Activated CD4-positive, alpha-beta T cell treated with anti-CD3 and anti-CD28 coated beads, Interleukin-2, amount 10 ng/mL, durations not matched to agents 7 days and 5 days (primary cell): Measurements from ENCODE around the gene RGR. TPM values are rescaled to one million over a fixed set of nuclear protein-coding genes. Genes with fewer than 3 reads are reported as not detected.

ENCODE experiments used
- CTCF ChIA-PET: fragments of 350-600 bp; sonication (Branson Sonifier 250); formaldehyde crosslinking; loops from one replicate; lab custom pipeline; 2021; ENCODE audit warnings: antibody characterized with exemption; lab: Charles Lee
- POLR2A ChIA-PET: fragments of 350-600 bp; sonication (Branson Sonifier 250); formaldehyde crosslinking; loops from one replicate; lab custom pipeline; 2021; ENCODE audit warnings: antibody characterized with exemption; lab: Charles Lee
- DNase-seq: peaks from one replicate; pipeline ENCODE4 v3.0.0-alpha.2; 2020
- H3K27ac Mint-ChIP-seq: one replicate; pipeline ENCODE4 v1.8.0; 2021; ENCODE audit warnings: mild to moderate bottlenecking, moderate library complexity, mixed read lengths
- H3K27me3 Mint-ChIP-seq: one replicate; pipeline ENCODE4 v1.8.0; 2021; ENCODE audit warnings: mixed read lengths
- H3K36me3 Mint-ChIP-seq: one replicate; pipeline ENCODE4 v1.8.0; 2021; ENCODE audit warnings: low read depth, mixed read lengths
- H3K4me1 Mint-ChIP-seq: one replicate; pipeline ENCODE4 v1.8.0; 2021; ENCODE audit warnings: mixed read lengths
- H3K4me3 Mint-ChIP-seq: one replicate; pipeline ENCODE4 v1.8.0; 2021; ENCODE audit warnings: mild to moderate bottlenecking, moderate library complexity, mixed read lengths
- H3K9me3 Mint-ChIP-seq: one replicate; pipeline ENCODE4 v1.8.0; 2021; ENCODE audit warnings: mixed read lengths
- total RNA-seq, 2 experiments: library from RNA; stranded (reverse); gene quantifications; one replicate each; pipeline ENCODE4 v1.2.3, GENCODE V29; 2021

RGR gene, protein sequence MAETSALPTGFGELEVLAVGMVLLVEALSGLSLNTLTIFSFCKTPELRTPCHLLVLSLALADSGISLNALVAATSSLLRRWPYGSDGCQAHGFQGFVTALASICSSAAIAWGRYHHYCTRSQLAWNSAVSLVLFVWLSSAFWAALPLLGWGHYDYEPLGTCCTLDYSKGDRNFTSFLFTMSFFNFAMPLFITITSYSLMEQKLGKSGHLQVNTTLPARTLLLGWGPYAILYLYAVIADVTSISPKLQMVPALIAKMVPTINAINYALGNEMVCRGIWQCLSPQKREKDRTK
- not detected for total RNA-seq

DNA sequence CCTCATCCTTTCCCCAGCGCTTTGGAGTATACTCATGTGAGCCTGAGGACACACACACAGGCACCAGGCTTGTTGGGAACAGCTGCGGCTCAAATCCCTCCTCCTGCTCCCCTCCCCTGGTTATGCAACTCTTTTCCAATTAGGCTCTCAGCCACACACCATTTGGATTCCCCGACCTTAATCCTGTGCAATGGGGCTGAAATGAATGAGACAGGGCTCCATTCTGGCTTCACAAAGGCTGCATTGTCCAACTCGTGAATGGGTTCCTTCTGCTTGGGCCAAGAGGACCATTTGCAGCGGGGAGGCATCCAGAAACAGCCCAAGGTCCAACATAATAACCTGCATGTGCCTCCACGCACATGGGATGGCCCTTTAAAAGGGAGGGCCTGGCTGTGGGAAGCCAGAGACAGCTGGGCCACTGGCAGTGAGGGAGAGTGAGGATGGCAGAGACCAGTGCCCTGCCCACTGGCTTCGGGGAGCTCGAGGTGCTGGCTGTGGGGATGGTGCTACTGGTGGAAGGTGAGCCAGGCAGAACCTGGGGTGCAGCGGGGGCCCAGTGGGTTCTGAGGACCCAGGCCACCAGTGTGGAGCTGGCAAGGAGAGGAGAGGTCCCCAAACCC is at the start of gene RGR:
TSS of gene RGR (plus strand) at position 403 of the 620 bp plus-strand sequence. CDS start at position 441, 38 bp downstream.
- no peaks in the 10 kb centered on the region for H3K9me3 Mint-ChIP-seq
- H3K36me3 Mint-ChIP-seq: no peaks in the 10 kb centered on the region
- H3K4me3 Mint-ChIP-seq: no peak within 1 kb of the TSS
- no peak for DNase-seq
- peaks cover 2% of the 10 kb centered on the region for H3K27me3 Mint-ChIP-seq
- no peaks in the 10 kb centered on the region for H3K4me1 Mint-ChIP-seq
- H3K27ac Mint-ChIP-seq: no peak within 1 kb of the TSS
- POLR2A ChIA-PET: no interaction called here
- CTCF ChIA-PET: interaction anchor here (1.8 to 3.9 kb wide), 2 partner anchors 12 to 30 kb away, joined by 3 to 15 read pairs; no protein-coding TSS in a partner anchor

DNA sequence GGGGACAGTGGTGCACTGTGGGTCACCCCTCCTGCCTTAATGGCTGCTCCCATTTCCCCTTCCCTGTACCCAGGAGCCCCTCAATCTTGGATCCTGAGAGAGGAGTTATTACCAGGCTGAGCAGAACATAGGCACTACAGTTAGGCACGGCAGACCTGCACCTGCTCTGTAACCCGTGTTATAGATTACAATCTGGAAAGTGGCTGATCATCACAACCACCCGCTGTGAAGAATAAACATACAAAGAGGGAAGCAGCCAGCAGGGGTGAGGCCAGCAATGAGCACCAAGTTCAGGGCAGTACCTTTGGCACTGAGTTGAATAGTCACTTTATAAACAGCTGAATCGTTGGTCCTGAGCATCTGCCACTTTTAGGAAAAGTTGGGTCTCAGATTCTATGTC is 48.8 kb upstream of the RGR start:
- peaks cover 44% of the 10 kb centered on the region for H3K27me3 Mint-ChIP-seq
- H3K36me3 Mint-ChIP-seq: no peaks in the 10 kb centered on the region
- CTCF ChIA-PET: interaction anchor here (1.0 kb wide), 1 partner anchor 48 kb away, joined by 3 read pairs; no protein-coding TSS in a partner anchor
- no peaks in the 10 kb centered on the region for H3K9me3 Mint-ChIP-seq
- H3K4me3 Mint-ChIP-seq: no peak overlapping the region
- DNase-seq: no peak
- POLR2A ChIA-PET: no interaction called here
- peaks cover 5% of the 10 kb centered on the region for H3K4me1 Mint-ChIP-seq
- H3K27ac Mint-ChIP-seq: no peak overlapping the region

- H3K9me3 Mint-ChIP-seq: no peaks in the 10 kb centered on the region
- ChIA-PET CTCF (interaction anchor here (1.5 kb wide), 1 partner anchor 49 kb away, joined by 3 read pairs; no protein-coding TSS in a partner anchor), POLR2A (no interaction called here)
- DNase-seq: no peak
- H3K4me3 Mint-ChIP-seq: no peak overlapping the region
- peaks cover 41% of the 10 kb centered on the region for H3K27me3 Mint-ChIP-seq
- no peaks in the 10 kb centered on the region for H3K36me3 Mint-ChIP-seq
- H3K4me1 Mint-ChIP-seq: no peaks in the 10 kb centered on the region
- no peak overlapping the region for H3K27ac Mint-ChIP-seq
Measured at GRCh38 chr10:84196941-84197340, 47.9 kb upstream of the RGR start.

DNA sequence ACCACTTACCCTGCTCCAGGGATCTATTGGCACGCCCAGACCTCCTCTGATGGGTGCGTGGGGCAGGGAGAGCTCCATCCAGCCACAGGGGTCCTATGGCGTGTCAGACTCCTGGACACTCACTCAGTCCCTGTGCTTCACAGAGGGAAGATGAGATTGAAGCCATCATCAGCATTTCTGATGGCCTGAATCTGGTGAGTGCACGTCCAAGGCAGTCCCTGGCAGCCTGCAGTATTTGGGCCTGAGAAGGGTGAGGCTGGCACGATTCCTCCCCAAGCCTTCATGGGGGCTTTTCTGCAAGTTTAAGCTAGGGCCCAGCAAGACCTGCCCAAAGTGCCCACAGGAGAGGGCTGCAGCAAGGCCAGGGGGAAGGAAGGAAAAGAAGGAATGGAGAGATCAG is 47.2 kb upstream of the RGR start:
- Mint-ChIP-seq H3K27me3 (peaks cover 41% of the 10 kb centered on the region), H3K4me3 (no peak overlapping the region), H3K4me1 (no peaks in the 10 kb centered on the region), H3K27ac (no peak overlapping the region), H3K36me3 (no peaks in the 10 kb centered on the region), H3K9me3 (no peaks in the 10 kb centered on the region)
- DNase-seq: no peak
- ChIA-PET POLR2A (no interaction called here), CTCF (interaction anchor here (1.5 kb wide), 1 partner anchor 49 kb away, joined by 3 read pairs; no protein-coding TSS in a partner anchor)

DNA sequence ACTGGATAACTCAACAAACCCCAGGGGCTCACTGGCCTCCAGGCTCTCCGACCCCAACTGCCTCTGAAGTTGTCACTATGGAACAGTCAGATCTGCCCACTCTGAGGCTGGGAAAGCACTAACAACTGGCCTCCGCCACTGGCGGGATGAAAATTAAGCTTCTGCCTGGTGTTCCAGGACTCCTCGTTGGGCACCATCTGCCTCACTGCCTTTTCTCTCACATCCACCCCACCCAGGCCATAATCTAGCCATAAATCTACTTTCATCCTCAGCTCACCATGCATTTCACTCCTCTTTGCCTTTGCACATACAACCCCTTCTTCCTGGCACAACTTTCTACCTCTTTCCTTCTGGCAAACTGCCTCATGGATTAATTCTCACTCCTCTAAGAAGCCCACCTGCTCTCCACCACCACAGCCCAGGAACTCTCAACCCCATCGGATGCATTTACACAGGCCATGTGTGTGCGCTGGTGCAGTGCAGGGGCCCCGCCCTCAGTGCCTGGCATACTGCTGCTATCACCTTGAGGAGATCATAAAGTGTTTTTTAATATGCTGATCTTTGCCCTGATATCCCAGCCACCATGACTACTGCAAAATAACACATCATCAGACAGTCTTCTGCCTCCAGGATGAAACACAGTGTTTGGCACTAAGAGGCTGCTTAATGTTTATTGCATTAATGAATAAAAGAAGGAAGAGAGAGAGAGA is 46.5 kb upstream of the RGR start:
- no peak for DNase-seq
- Mint-ChIP-seq H3K4me3 (no peak overlapping the region), H3K4me1 (no peaks in the 10 kb centered on the region), H3K9me3 (no peaks in the 10 kb centered on the region), H3K36me3 (no peaks in the 10 kb centered on the region), H3K27ac (no peak overlapping the region), H3K27me3 (peaks cover 34% of the 10 kb centered on the region)
- CTCF ChIA-PET: interaction anchor here (1.5 kb wide), 1 partner anchor 50 kb away, joined by 3 read pairs; no protein-coding TSS in a partner anchor
- POLR2A ChIA-PET: no interaction called here

GRCh38 chr10:84200537-84201243 is 44.2 kb upstream of the RGR start:
- H3K36me3 Mint-ChIP-seq: no peaks in the 10 kb centered on the region
- ChIA-PET CTCF (no interaction called here), POLR2A (no interaction called here)
- H3K27ac Mint-ChIP-seq: no peak overlapping the region
- H3K4me1 Mint-ChIP-seq: peaks cover 2% of the 10 kb centered on the region
- no peak overlapping the region for H3K4me3 Mint-ChIP-seq
- DNase-seq: no peak
- H3K27me3 Mint-ChIP-seq: peaks cover 17% of the 10 kb centered on the region
- H3K9me3 Mint-ChIP-seq: no peaks in the 10 kb centered on the region

- CTCF ChIA-PET: no interaction called here
- H3K4me3 Mint-ChIP-seq: no peak overlapping the region
- no peaks in the 10 kb centered on the region for H3K9me3 Mint-ChIP-seq
- POLR2A ChIA-PET: interaction anchor here (0.6 kb wide), 1 partner anchor 65 kb away, joined by 4 read pairs; no protein-coding TSS in a partner anchor
- DNase-seq: no peak
- peaks cover 2% of the 10 kb centered on the region for H3K4me1 Mint-ChIP-seq
- H3K27ac Mint-ChIP-seq: no peak overlapping the region
- H3K27me3 Mint-ChIP-seq: peaks cover 12% of the 10 kb centered on the region
- no peaks in the 10 kb centered on the region for H3K36me3 Mint-ChIP-seq
Measured at GRCh38 chr10:84201244-84201606, 43.6 kb upstream of the RGR start.

DNA sequence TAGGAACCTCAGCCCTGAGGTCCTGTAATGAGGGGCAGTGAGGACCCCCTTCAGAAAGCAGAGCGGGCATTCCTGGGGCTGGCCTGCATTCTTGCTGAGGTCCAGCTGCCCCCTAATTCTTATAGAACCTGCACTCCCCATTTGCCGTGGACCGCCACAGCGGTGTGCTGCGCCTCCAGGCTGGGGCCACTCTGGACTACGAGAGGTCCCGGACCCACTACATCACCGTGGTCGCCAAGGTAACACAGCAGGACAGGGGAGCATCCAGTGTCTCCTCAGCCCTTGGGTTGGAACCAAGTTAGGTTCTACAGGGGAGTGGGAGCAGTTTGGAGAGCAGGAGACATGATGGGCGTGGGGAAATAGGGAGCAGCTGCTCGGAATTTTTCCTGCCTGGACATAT is 43.2 kb upstream of the RGR start:
- POLR2A ChIA-PET: interaction anchor here (0.6 kb wide), 1 partner anchor 65 kb away, joined by 4 read pairs; no protein-coding TSS in a partner anchor
- Mint-ChIP-seq H3K36me3 (no peaks in the 10 kb centered on the region), H3K4me3 (no peak overlapping the region), H3K4me1 (peaks cover 2% of the 10 kb centered on the region), H3K27me3 (peaks cover 8% of the 10 kb centered on the region), H3K9me3 (no peaks in the 10 kb centered on the region), H3K27ac (no peak overlapping the region)
- DNase-seq: no peak
- CTCF ChIA-PET: no interaction called here

DNA sequence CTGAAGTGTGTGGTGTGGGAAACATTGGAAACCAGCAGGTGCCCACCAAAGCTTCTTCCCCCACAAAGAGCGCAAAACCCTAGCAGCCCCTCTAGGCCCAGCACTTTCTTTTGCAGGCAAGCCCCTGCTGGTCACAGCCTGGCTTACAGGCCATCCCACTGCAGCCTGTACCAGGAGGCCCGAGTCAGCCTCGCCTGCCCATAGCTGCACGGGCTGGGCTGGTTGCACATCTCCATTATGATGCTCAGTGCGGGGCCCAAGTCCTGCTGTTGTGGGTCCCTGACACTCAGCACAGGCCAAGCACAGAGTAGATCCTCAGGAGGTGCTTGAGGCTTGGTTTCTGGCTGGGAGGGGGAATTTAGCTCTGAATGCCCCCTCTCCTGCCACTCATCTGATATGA is 42.5 kb upstream of the RGR start:
- Mint-ChIP-seq H3K4me3 (no peak overlapping the region), H3K4me1 (peaks cover 2% of the 10 kb centered on the region), H3K36me3 (no peaks in the 10 kb centered on the region), H3K9me3 (no peaks in the 10 kb centered on the region), H3K27me3 (peaks cover 12% of the 10 kb centered on the region), H3K27ac (no peak overlapping the region)
- ChIA-PET POLR2A (no interaction called here), CTCF (interaction anchor here (0.6 to 0.8 kb wide), 3 partner anchors 43 to 1304 kb away, joined by 3 read pairs; no protein-coding TSS in a partner anchor)
- no peak for DNase-seq

GRCh38 chr10:84204122-84204521 is 40.7 kb upstream of the RGR start:
- POLR2A ChIA-PET: no interaction called here
- CTCF ChIA-PET: interaction anchor here (1.0 to 1.2 kb wide), 2 partner anchors 47 to 186 kb away, joined by 3 to 4 read pairs; no protein-coding TSS in a partner anchor

DNA sequence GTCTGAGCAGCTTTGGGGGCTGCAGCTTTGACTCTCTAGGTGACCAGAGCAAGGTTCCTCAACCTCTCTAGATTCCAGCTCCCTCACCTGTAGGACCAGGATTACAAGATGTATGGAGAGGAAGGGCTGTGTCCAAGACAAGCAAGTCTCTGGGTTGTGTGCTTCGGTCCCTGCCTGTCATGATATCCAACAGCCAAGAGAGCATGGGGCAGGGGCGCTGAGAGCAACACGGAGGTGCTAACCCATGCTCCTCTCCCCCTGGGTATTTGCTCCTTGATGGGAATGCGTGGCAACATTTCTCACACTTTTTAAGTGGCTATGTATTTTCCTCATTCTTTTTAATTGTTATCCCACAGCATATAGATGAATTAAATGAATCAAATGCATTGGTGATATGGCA is 40.2 kb upstream of the RGR start:
- Mint-ChIP-seq H3K4me1 (peaks cover 2% of the 10 kb centered on the region), H3K27me3 (peaks cover 7% of the 10 kb centered on the region), H3K4me3 (no peak overlapping the region), H3K9me3 (no peaks in the 10 kb centered on the region), H3K27ac (no peak overlapping the region), H3K36me3 (no peaks in the 10 kb centered on the region)
- POLR2A ChIA-PET: no interaction called here
- no peak for DNase-seq
- CTCF ChIA-PET: interaction anchor here (0.8 to 1.2 kb wide), 3 partner anchors 10 to 60 kb away, joined by 3 to 4 read pairs (median 3); no protein-coding TSS in a partner anchor

More at GRCh38 chr10:84204122-84204521, 40.7 kb upstream of the RGR start:
- Mint-ChIP-seq H3K9me3 (no peaks in the 10 kb centered on the region), H3K4me3 (no peak overlapping the region), H3K27me3 (peaks cover 7% of the 10 kb centered on the region), H3K27ac (no peak overlapping the region), H3K4me1 (peaks cover 2% of the 10 kb centered on the region), H3K36me3 (no peaks in the 10 kb centered on the region)
- no peak for DNase-seq
